ENCODE data around the gene SLC25A13.

DNA sequence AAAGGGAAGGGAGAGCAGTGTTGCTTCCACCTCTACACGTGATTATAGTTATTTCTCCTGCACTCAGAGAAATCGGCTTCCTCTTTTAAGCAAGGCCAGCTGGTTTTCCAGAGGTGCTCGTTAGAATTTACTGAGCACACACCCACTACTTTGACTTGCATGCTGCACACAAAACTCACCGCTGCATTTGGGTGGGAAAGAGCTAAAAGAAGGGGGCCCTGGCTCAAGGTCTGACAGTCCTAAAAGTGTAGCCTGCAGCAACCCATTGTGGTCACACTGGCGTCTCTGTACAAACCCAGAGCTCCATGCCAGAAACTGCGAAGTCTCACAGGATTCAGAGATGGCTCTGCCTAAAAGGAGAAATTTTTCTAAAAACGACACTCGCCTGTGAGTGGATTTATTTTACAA lies 133.7 kb downstream of the SLC25A13 start:
- TF ChIP-seq, protein P1, sequence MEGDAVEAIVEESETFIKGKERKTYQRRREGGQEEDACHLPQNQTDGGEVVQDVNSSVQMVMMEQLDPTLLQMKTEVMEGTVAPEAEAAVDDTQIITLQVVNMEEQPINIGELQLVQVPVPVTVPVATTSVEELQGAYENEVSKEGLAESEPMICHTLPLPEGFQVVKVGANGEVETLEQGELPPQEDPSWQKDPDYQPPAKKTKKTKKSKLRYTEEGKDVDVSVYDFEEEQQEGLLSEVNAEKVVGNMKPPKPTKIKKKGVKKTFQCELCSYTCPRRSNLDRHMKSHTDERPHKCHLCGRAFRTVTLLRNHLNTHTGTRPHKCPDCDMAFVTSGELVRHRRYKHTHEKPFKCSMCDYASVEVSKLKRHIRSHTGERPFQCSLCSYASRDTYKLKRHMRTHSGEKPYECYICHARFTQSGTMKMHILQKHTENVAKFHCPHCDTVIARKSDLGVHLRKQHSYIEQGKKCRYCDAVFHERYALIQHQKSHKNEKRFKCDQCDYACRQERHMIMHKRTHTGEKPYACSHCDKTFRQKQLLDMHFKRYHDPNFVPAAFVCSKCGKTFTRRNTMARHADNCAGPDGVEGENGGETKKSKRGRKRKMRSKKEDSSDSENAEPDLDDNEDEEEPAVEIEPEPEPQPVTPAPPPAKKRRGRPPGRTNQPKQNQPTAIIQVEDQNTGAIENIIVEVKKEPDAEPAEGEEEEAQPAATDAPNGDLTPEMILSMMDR (conservative IDR thresholded peaks at IDR 0.05) = no peak
- no peak for TF ChIP-seq EZH2 (IDR thresholded peaks at IDR 0.05; ENCODE audit: low read depth)

Measured in PC-9 (cell line).